ENCODE data around the gene COLEC11. TPM values are rescaled to one million over a fixed set of nuclear protein-coding genes. Genes with fewer than 3 reads are reported as not detected.

COLEC11 gene
- total RNA-seq, 2 experiments from 2014 or later: 0.47 TPM; not detected in 1

GRCh38 chr2:3598912-3599854 is 4.3 kb downstream of the COLEC11 start:
- POLR2A ChIA-PET: no interaction called here
- Mint-ChIP-seq H3K36me3 (ENCODE audit: low read depth) (no peaks in the 10 kb centered on the region), H3K4me3 (no peak overlapping the region), H3K9me3 (no peaks in the 10 kb centered on the region), H3K4me1 (ENCODE audit: low read depth) (peaks cover 8% of the 10 kb centered on the region), H3K27ac (no peak overlapping the region), H3K27me3 (no peaks in the 10 kb centered on the region)
- H3K27ac ChIP-seq (ENCODE audit: low read depth in 1 of 2, low read length in 2 of 2): no peak overlapping the region
- no peaks in the 10 kb centered on the region for H3K36me3 ChIP-seq (ENCODE audit: insufficient read depth, low read length)
- intact Hi-C loops (cut with DNase I, micrococcal nuclease): no loop called here
- no peak for TF ChIP-seq CTCF (IDR thresholded peaks at IDR 0.05)
- ATAC-seq (ENCODE audit: poor library complexity) (no peak), DNase-seq (peak in 1 of 14 experiments; percentile 2)
- CTCF ChIA-PET: no interaction called here
- H3K4me1 ChIP-seq (ENCODE audit: insufficient read depth, low read length): no peaks in the 10 kb centered on the region
- no peak overlapping the region for H3K4me3 ChIP-seq (ENCODE audit: low read length)
- H3K9me3 ChIP-seq (ENCODE audit: control insufficient read depth in 1 of 2, insufficient read depth in 1 of 2, low read length in 2 of 2): no peaks in the 10 kb centered on the region
- H3K27me3 ChIP-seq (ENCODE audit: control insufficient read depth in 1 of 2, insufficient read depth in 2 of 2, low read length in 2 of 2): no peaks in the 10 kb centered on the region

- POLR2A ChIA-PET: no interaction called here
These were observed 5.4 kb downstream of the COLEC11 start for GRCh38 chr2:3600256-3600855.

More at GRCh38 chr2:3600256-3600855, 5.4 kb downstream of the COLEC11 start:
- peaks cover 8% of the 10 kb centered on the region for H3K4me1 Mint-ChIP-seq (ENCODE audit: low read depth)
- no peaks in the 10 kb centered on the region for H3K27me3 Mint-ChIP-seq
- no peak overlapping the region for H3K4me3 ChIP-seq (ENCODE audit: low read length)
- CTCF ChIA-PET: no interaction called here
- H3K9me3 ChIP-seq (ENCODE audit: control insufficient read depth in 1 of 2, insufficient read depth in 1 of 2, low read length in 2 of 2): no peaks in the 10 kb centered on the region
- intact Hi-C loops (cut with DNase I, micrococcal nuclease): no loop called here
- DNase-seq (peak in 1 of 14 experiments; percentile 3), ATAC-seq (ENCODE audit: poor library complexity) (no peak)
- no peak overlapping the region for H3K27ac Mint-ChIP-seq
- no peaks in the 10 kb centered on the region for H3K36me3 ChIP-seq (ENCODE audit: insufficient read depth, low read length)
- H3K9me3 Mint-ChIP-seq: no peaks in the 10 kb centered on the region
- H3K36me3 Mint-ChIP-seq (ENCODE audit: low read depth): no peaks in the 10 kb centered on the region
- peaks cover 2% of the 10 kb centered on the region for H3K4me1 ChIP-seq (ENCODE audit: insufficient read depth, low read length)
- H3K27ac ChIP-seq (ENCODE audit: low read depth in 1 of 2, low read length in 2 of 2): no peak overlapping the region
- H3K27me3 ChIP-seq (ENCODE audit: control insufficient read depth in 1 of 2, insufficient read depth in 2 of 2, low read length in 2 of 2): no peaks in the 10 kb centered on the region
- TF ChIP-seq CTCF (IDR thresholded peaks at IDR 0.05): no peak
- no peak overlapping the region for H3K4me3 Mint-ChIP-seq
